ENCODE measurements around the gene LRP1B. TPM values are rescaled to one million over a fixed set of nuclear protein-coding genes. Genes with fewer than 3 reads are reported as not detected.

Gene LRP1B
- total RNA-seq = not detected in 2 replicates

DNA sequence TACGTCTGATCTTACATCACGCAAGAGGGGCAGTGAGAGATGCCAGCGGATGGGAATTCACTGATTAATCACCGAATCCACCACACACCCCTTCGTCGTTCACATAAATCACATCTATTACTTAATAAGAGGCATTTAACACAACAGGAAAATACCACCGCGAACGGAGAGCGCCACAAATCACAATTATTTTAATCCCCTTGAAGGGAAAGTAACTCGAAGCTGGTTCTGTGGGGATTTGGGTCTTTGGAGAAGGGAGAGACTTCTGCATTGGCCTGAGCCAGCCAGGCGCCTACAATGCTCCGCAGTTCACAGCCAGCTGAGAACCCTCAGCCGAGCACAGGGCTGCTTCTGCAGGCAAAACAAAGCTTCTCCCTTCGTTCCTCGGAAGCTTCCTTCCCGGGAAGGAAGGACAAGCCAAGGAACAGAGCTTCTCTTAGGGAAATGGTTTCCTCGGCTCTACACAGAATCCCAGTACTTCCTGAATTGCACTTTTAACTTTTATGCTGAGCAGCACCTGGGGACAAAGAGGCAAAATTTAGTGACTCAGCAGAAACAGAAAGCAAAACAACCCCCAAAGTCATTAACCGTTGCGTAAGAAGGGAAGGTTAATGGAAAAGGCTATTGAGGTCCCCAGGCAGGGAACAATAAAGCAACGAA is at the start of gene LRP1B:
Gene LRP1B, minus strand, starts transcription at position 7 of the 660 bp plus-strand sequence. CDS start 287 bp downstream, outside the sequence.

